Left hindlimb (tissue), 1 donor: Measurements from ENCODE around the gene ATP10D.

Source experiments
- DNase-seq: peaks from one replicate; pipeline ENCODE4 v3.0.0-alpha.2; 2018

The ATP10D gene

GRCh38 chr4:47598896-47599295, 113.8 kb downstream of the ATP10D start:
- no peak for DNase-seq

DNA sequence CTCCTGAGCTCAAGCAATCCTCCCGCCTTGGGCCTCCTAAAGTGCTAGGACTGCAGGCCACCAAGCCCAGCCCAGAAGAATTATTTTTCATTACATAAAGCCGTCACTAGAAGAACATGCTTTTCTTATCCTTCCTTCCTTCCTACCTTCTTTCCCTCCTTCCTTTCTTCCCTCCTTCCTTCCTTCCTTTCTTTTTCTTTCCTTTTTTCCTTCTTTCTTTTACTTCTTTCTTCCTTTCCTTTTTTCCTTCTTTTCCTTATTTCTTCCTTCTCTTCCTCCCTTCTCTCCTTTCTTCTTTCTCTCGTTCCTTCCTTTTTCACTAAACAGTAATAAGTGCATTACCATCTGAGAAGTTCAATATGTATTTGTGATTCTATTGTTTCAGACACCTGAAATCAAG, 121.4 kb downstream of the ATP10D start:
- DNase-seq: no peak

DNA sequence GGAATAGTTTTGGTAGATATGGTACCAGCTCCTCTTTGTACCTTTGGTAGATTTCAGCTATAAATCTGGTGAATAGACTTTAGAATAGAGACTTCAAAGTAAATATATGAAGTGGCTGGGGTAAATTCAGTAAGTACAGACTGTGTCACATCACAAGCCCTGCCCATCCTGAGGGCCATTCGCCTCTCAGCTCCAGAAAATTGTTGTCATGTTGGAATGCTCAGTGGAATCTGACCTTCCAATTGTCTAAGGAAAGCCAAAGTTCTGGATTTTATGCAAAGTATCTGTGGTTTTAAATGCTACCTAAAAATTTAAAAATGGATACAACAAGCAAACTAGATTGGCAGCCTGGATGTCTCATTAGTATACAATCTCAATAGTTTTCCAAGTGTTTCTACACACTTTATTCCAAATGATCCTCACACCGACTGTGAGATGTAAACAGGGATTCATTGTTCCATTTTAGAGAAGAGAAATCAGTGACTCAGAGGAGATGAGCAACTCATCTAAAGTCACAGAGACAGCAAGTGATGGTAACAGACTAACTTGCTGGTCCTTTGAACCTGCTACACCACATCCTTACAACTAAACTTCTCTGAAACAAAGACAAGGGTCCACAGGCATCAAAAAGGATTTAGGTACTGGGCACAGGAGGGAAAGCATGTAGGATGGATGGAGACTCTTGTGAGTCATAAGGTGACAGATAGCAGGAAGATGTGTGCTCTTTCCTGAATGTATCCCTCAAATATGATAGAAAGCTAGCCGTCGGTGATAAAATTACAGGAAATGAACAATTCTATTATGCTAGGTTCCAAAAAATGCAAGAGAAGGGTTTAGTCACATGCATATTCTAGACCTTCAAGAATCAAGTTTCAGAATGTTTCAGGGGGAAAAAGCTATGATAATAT, 127.3 kb downstream of the ATP10D start:
- DNase-seq: no peak

- no peak for DNase-seq
Measured at GRCh38 chr4:47615385-47615784, 130.3 kb downstream of the ATP10D start.

DNA sequence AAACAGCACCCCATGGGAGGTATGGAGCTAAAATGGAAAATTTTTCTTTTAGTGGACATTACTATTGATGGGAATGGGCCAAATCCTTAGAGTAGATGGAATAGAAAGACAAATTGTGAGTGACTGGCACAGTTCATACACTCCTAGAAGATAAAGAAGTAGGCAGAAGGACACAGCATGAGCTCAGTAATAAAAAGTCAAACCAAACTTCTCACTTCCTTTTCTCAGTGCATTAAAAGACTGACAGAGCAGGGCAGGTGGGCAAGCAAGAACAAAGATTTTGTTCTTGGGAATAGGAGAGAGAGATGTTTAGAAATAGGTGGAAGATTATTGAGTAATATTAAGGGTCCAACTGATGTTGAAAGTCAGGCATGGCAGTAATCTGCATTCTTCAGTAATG, 132.5 kb downstream of the ATP10D start:
- DNase-seq: no peak

DNA sequence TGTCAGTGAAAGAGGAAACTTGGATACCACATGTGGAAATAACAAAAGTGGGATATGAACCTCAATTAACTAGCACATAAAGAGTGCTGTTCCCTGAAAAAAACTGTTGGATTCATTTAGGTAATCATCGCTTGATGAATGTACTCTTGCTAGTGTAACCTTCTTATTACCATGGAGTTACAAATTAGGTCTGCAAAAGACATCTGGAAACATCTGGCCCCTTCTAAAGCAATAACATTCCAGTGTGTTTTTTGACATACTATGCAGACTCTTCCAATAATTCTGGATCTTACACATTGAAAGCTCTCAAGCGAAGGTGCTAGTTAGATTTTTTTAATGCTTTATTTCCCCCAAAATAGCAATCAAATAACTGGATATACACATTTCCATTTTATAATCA, 134.6 kb downstream of the ATP10D start:
- DNase-seq: no peak

DNA sequence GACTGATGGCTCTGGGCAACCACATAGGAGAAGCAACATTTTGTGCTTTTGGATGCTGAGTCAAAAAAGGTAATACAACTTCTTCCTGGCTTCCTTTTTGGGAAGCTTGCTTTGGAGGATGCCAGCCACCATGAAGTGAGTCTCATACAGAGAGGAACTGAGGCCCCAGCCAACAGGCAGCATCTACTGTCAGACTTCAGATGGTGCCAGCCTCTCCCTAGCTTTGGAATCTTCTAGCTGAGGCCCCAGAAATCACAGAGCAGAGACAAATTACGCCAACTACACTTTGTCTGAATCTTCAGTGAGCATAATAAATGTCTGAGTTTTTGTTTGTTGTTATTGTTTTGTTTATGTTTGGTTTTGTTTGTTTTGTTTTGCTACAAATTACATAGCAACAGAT, 136.1 kb downstream of the ATP10D start:
- no peak for DNase-seq

DNA sequence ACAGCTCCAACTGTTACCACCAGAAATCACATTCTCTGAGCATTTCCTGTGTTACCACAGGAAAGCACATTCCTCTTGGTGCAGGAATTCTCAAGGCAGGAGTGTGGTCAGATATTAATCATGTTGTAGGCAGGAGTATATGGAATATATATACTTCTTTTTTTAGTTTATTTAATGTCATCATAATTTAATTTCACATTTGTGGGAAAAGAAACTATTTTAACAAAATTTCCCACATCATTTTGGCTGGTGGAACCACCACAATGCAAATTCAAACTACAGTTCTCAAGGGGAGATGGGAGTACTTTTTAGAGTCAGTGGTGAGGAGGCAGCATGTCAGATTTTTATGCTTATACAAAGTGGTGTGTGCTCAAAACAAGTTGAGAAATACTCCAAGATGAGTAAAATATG, 139.0 kb downstream of the ATP10D start:
- no peak for DNase-seq

GRCh38 chr4:47631161-47631560, 146.1 kb downstream of the ATP10D start:
- no peak for DNase-seq

GRCh38 chr4:47639531-47639930, 154.5 kb downstream of the ATP10D start:
- DNase-seq: no peak

- no peak for DNase-seq
Measured at GRCh38 chr4:47640911-47641310, 155.8 kb downstream of the ATP10D start.

DNA sequence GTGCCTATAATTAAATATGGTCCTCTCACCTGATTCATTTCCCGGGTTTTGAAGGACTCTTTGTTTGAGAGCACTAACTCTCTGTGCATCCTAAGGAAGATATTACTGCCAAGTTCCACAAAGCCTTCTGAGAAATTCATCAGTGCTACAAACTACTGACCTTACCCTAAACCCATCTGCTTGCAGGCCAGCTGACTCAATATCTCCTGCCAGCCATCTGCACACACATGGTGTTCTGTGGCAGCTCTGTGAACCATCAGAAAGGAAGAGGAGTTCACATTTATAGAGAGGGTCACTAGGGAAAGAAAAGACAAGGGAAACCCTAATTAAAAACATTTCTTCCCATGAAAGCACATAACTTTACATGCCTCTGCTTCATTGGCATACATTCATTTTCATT, 156.7 kb downstream of the ATP10D start:
- no peak for DNase-seq

DNA sequence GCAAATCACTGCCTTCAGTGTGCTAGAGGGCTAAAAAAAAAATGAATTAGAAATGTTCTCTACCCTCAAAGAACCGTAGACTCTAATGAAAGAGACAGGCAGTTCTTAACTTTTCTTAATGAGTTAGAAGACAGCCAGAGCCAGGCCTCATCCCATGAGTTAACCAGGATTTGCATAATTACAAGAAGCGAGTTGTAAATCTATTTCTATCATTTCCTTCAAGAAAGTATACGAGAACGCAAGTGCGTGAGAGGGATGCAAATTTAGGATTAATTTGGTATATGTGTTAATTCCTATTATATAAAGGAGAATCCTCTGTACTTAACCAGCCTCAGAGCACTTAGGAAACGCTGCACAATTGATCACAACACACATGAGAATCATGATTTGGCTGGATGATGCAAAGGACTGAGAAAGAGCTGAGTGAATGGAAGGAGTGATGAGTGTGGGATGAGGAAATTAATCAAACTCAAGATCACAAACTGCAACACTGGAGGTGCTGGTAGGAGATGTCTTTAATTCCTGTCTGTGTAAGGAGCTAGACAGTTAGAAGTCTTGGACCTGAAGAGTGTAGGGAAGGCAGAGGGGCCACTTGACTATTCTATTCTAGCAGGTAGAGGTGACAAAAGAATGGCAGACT, 157.2 kb downstream of the ATP10D start:
- DNase-seq: no peak
